ENCODE results near the gene SLC2A14. TPM values are rescaled to one million over a fixed set of nuclear protein-coding genes. Genes with fewer than 3 reads are reported as not detected.
"Not testable (repeated sequence)": the region's sequence is repeated elsewhere in the genome, so short reads cannot be mapped to it uniquely, and the experiment has no call there.

SLC2A14 gene
- total RNA-seq, 2 experiments from 2014 or later = 0.45 to 0.52 TPM

DNA sequence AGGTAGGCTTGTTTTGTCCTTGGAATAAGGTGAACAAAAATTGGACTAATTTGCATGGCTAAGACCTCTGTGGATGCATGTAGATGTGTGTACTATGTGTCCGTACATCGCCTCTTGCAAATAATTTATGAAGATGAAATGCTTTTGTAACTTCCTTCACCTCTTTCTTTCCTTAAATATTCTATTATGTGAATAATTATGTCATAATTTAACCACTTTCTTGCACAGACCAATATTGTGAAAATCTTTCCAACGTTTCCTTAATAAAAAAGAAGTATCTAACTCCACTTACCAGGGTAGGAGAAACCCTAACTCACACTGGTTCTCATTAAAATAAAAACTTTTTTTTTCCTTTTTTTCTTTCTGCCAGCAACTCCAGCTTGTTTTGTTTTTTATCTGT, 79.5 kb downstream of the SLC2A14 start:
- Mint-ChIP-seq H3K4me1 (ENCODE audit: low read depth) (no peaks in the 10 kb centered on the region), H3K27ac (no peak overlapping the region), H3K36me3 (ENCODE audit: low read depth) (no peaks in the 10 kb centered on the region), H3K27me3 (peaks cover 17% of the 10 kb centered on the region), H3K9me3 (no peaks in the 10 kb centered on the region), H3K4me3 (no peak overlapping the region)
- ChIA-PET CTCF (no interaction called here), POLR2A (interaction anchor here (0.6 kb wide), 1 partner anchor 30 kb away, joined by 3 read pairs; no protein-coding TSS in a partner anchor)
- no peak overlapping the region for H3K27ac ChIP-seq (ENCODE audit: low read depth in 1 of 2, low read length in 2 of 2)
- H3K9me3 ChIP-seq (ENCODE audit: control insufficient read depth in 1 of 2, insufficient read depth in 1 of 2, low read length in 2 of 2) = no peaks in the 10 kb centered on the region
- H3K36me3 ChIP-seq (ENCODE audit: insufficient read depth, low read length) = no peaks in the 10 kb centered on the region
- no peaks in the 10 kb centered on the region for H3K4me1 ChIP-seq (ENCODE audit: insufficient read depth, low read length)
- intact Hi-C loops (cut with DNase I, micrococcal nuclease) = no loop called here
- no peak for ATAC-seq (ENCODE audit: poor library complexity)
- DNase-seq = no peak
- no peak overlapping the region for H3K4me3 ChIP-seq (ENCODE audit: low read length)
- no peaks in the 10 kb centered on the region for H3K27me3 ChIP-seq (ENCODE audit: control insufficient read depth in 1 of 2, insufficient read depth in 2 of 2, low read length in 2 of 2)
- TF ChIP-seq, protein P1, sequence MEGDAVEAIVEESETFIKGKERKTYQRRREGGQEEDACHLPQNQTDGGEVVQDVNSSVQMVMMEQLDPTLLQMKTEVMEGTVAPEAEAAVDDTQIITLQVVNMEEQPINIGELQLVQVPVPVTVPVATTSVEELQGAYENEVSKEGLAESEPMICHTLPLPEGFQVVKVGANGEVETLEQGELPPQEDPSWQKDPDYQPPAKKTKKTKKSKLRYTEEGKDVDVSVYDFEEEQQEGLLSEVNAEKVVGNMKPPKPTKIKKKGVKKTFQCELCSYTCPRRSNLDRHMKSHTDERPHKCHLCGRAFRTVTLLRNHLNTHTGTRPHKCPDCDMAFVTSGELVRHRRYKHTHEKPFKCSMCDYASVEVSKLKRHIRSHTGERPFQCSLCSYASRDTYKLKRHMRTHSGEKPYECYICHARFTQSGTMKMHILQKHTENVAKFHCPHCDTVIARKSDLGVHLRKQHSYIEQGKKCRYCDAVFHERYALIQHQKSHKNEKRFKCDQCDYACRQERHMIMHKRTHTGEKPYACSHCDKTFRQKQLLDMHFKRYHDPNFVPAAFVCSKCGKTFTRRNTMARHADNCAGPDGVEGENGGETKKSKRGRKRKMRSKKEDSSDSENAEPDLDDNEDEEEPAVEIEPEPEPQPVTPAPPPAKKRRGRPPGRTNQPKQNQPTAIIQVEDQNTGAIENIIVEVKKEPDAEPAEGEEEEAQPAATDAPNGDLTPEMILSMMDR (IDR thresholded peaks at IDR 0.05) = no peak

DNA sequence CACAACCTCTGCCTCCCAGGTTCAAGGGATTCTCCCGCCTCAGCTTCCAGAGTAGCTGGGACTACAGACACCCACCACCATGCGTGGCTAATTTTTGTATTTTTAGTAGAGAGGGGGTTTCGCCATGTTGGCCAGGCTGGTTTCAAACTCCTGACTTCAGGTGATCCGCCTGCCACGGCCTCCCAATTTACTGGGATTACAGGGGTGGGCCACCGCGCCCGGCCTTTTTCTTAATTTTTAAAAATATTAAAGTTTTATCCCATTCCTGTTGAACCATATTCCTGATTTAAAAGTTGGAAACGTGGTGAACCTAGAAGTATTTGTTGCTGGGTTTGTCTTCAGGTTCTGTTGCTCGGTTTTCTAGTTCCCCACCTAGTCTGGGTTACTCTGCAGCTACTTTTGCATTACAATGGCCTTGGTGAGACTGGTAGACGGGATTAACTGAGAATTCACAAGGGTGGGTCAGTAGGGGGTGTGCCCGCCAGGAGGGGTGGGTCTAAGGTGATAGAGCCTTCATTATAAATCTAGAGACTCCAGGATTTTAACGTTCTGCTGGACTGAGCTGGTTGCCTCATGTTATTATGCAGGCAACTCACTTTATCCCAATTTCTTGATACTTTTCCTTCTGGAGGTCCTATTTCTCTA, 83.7 kb downstream of the SLC2A14 start, which contains the start of gene NANOG:
NANOG (plus strand) TSS at position 519 of the 645 bp plus-strand sequence. CDS start 213 bp downstream, outside the sequence.
- H3K27ac ChIP-seq (ENCODE audit: low read depth in 1 of 2, low read length in 2 of 2); H3K4me3 Mint-ChIP-seq; intact Hi-C loops (cut with DNase I, micrococcal nuclease); POLR2A ChIA-PET; H3K4me1 ChIP-seq (ENCODE audit: insufficient read depth, low read length); H3K4me3 ChIP-seq (ENCODE audit: low read length); H3K36me3 Mint-ChIP-seq (ENCODE audit: low read depth); CTCF ChIA-PET; H3K27ac Mint-ChIP-seq; ATAC-seq (ENCODE audit: poor library complexity); H3K36me3 ChIP-seq (ENCODE audit: insufficient read depth, low read length); H3K27me3 ChIP-seq (ENCODE audit: control insufficient read depth in 1 of 2, insufficient read depth in 2 of 2, low read length in 2 of 2); H3K9me3 ChIP-seq (ENCODE audit: control insufficient read depth in 1 of 2, insufficient read depth in 1 of 2, low read length in 2 of 2); H3K4me1 Mint-ChIP-seq (ENCODE audit: low read depth); H3K9me3 Mint-ChIP-seq; DNase-seq: not testable (repeated sequence)
- H3K27me3 Mint-ChIP-seq = peaks cover 31% of the 10 kb centered on the region

GRCh38 chr12:7788294-7788660, 84.4 kb downstream of the SLC2A14 start:
- H3K27ac Mint-ChIP-seq = no peak overlapping the region
- intact Hi-C loops (cut with DNase I, micrococcal nuclease) = no loop called here
- TF ChIP-seq, protein P1 (IDR thresholded peaks at IDR 0.05) = no peak
- no peaks in the 10 kb centered on the region for H3K36me3 Mint-ChIP-seq (ENCODE audit: low read depth)
- Histone ChIP-seq H3K4me1 (ENCODE audit: insufficient read depth, low read length) (no peaks in the 10 kb centered on the region), H3K9me3 (ENCODE audit: control insufficient read depth in 1 of 2, insufficient read depth in 1 of 2, low read length in 2 of 2) (no peaks in the 10 kb centered on the region), H3K27ac (ENCODE audit: low read depth in 1 of 2, low read length in 2 of 2) (no peak overlapping the region), H3K36me3 (ENCODE audit: insufficient read depth, low read length) (no peaks in the 10 kb centered on the region), H3K27me3 (ENCODE audit: control insufficient read depth in 1 of 2, insufficient read depth in 2 of 2, low read length in 2 of 2) (peaks cover 0 to 2% of the 10 kb centered on the region in 2 experiments), H3K4me3 (ENCODE audit: low read length) (no peak overlapping the region)
- ChIA-PET CTCF (no interaction called here), POLR2A (no interaction called here)
- H3K27me3 Mint-ChIP-seq = peaks cover 31% of the 10 kb centered on the region
- no peaks in the 10 kb centered on the region for H3K9me3 Mint-ChIP-seq
- DNase-seq (no peak), ATAC-seq (ENCODE audit: poor library complexity) (no peak)
- H3K4me3 Mint-ChIP-seq = no peak overlapping the region
- H3K4me1 Mint-ChIP-seq (ENCODE audit: low read depth) = no peaks in the 10 kb centered on the region
